Transverse colon (tissue), 4 donors: ENCODE results near the gene GIPC1.

Experiments
- CTCF ChIP-seq, 5 experiments: fragments of 200-600 bp in 3 of 5; fragments of 450-650 bp in 2 of 5; sonication (generic) in 3 of 5; IDR thresholded peaks; 1 replicate in 2 of 5; 2 replicates in 3 of 5; pipeline ENCODE4 v1.5.1; 2016 to 2017; ENCODE audit warnings: antibody characterized with exemption in 5 of 5, inconsistent platforms in 3 of 5, mild to moderate bottlenecking in 2 of 5, moderate library complexity in 1 of 5
- EP300 ChIP-seq: sonication (generic); formaldehyde crosslinking; IDR thresholded peaks from one replicate; pipeline ENCODE4 v1.6.1; 2017; ENCODE audit warnings: antibody characterized with exemption, low read depth
- POLR2A ChIP-seq: fragments of 450-650 bp; IDR thresholded peaks from one replicate; pipeline ENCODE4 v1.6.1; 2016; ENCODE audit warnings: antibody characterized with exemption, mild to moderate bottlenecking, moderate library complexity
- POLR2AphosphoS5 ChIP-seq, 3 donors: sonication (generic); formaldehyde crosslinking; IDR thresholded peaks; one replicate each; pipeline ENCODE4 v1.6.1; 2016; ENCODE audit warnings: antibody characterized with exemption in 3 of 3

GRCh38 chr19:14439014-14439413 lies 56.9 kb downstream of the GIPC1 start:
- TF ChIP-seq CTCF (IDR thresholded peaks at IDR 0.05), result no peak
- TF ChIP-seq POLR2A, result no peak
- no peak for TF ChIP-seq POLR2AphosphoS5 (IDR thresholded peaks at IDR 0.05)
- TF ChIP-seq EP300, result no peak
